C4-2B (cell line): ENCODE results near the gene SCNN1A.
"Not testable (repeated sequence)": the region's sequence is repeated elsewhere in the genome, so short reads cannot be mapped to it uniquely, and the experiment has no call there.

Experiments
- H3K27ac ChIP-seq: fragments of 450-650 bp; 2 replicates; pipeline ENCODE4 v1.5.1; 2017
- ZFX ChIP-seq: fragments of 450-650 bp; IDR thresholded peaks from 2 replicates; pipeline ENCODE4 v1.6.1; 2017
- TF ChIP-seq, protein P1 (sequence below): fragments of 450-650 bp; conservative IDR thresholded peaks from 2 replicates; pipeline ENCODE4 v1.5.1; 2017; ENCODE audit warnings: mild to moderate bottlenecking

The SCNN1A gene

DNA sequence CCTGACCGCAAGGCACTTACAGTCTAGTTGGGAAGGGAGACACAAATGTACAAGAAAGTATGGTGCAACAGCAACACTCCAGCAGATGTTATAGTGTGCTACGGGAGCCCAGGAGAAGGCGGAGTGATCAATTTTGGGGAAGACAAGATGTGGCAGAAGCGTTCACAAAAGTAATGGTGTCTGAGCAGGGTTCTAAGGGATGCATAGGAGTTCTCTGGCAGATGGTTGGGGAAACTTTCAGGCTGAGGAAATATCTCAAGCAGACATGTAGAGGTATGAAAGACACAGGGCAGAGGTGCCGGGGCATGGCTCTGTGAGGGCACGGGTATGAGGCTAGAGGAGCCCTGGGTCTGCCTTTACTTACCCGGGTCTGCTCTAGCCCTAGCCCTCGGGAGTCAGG lies 28.4 kb downstream of the SCNN1A start:
- TF ChIP-seq, protein P1, sequence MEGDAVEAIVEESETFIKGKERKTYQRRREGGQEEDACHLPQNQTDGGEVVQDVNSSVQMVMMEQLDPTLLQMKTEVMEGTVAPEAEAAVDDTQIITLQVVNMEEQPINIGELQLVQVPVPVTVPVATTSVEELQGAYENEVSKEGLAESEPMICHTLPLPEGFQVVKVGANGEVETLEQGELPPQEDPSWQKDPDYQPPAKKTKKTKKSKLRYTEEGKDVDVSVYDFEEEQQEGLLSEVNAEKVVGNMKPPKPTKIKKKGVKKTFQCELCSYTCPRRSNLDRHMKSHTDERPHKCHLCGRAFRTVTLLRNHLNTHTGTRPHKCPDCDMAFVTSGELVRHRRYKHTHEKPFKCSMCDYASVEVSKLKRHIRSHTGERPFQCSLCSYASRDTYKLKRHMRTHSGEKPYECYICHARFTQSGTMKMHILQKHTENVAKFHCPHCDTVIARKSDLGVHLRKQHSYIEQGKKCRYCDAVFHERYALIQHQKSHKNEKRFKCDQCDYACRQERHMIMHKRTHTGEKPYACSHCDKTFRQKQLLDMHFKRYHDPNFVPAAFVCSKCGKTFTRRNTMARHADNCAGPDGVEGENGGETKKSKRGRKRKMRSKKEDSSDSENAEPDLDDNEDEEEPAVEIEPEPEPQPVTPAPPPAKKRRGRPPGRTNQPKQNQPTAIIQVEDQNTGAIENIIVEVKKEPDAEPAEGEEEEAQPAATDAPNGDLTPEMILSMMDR = no peak
- no peak for TF ChIP-seq ZFX
- H3K27ac ChIP-seq = no peak overlapping the region

DNA sequence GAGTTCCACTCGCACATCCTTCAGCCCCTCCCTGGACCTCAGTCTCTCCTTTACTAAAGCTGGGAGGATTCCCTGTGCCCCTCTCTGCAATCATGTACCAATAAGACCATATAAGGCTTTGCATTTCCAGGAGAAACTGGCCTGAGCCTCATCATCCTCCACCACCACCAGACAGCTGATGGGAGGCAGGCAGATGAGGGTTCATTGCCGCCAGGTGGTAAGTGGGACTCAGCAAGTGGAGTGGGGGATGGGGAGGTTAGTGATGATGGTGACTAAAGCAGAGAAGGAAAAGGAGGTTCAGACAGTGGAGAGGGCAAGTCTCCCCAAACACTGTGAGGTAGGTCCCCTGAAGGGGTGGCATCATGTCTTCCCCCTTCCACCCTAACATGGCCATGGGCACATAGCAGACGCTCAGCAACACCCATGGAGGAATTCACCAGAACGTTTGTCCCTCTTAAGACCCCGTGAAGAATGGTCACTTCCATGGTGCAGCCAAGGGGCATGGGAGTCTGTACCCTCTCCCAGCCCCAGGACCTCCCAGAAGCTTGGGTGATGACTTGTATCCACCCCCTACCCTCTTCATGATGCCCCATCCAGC lies 29.0 kb downstream of the SCNN1A start:
- TF ChIP-seq, protein P1 = no peak
- TF ChIP-seq ZFX = no peak
- no peak overlapping the region for H3K27ac ChIP-seq

DNA sequence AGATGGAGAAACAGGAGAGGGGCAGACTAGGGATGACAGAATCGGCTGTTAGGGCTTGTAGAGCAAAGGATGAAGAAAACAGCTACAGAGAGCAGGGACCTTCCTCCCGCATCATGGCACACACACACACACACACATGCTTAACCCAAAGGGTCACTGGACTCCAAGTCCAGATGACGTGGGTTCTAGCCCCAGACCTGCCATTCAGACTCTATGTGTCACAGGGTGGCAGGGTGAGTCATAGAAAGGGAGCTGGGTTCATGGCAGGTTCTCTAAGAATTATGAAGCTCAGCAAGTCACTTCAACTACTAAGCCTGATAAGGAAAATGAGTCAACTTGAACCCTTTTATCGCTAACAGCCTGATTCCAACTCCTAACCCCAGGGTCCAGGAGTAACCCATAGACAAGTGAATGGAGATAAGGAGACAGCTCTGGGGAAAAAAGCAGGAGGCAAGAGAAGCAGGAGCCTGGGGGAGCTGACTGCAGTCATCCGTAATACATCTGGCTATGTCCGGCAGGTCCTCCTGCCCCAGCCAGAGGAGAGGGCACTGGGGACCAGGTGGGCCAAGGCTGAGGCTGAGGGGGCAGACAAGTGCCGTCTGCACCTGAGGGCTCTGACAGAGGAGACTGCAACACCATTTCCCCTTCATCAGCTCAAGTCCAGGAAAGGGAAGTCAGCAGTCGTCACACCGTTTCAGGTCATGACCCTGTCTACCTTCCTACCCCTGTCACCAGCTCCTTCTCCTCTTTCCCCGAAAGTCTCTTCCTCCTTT lies 29.9 kb downstream of the SCNN1A start:
- no peak overlapping the region for H3K27ac ChIP-seq
- TF ChIP-seq, protein P1 = no peak
- no peak for TF ChIP-seq ZFX

DNA sequence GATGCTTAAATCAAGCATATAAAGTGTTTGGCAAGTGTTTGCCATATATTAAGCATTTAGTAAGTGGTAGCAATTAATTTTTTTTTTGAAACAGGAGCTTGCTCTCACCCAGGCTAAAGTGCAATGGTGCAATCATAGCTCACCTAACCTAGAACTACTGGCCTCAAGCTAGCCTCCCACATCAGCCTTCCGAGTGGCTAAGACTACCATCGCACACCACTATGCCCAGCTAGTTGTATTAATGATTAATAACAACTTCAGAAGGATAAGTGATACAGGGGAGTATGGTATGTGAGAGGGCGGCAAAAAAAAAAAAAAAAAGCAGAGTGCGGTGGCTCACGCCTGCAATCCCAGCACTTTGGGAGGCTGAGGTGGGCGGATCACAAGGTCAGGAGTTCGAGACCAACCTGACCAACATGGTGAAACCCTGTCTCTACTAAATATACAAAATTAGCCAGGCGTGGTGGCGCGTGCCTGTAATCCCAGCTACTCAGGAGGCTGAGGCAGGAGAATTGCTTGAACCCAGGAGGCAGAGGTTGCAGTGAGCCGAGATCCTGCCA lies 31.2 kb downstream of the SCNN1A start:
- H3K27ac ChIP-seq = not testable (repeated sequence)

DNA sequence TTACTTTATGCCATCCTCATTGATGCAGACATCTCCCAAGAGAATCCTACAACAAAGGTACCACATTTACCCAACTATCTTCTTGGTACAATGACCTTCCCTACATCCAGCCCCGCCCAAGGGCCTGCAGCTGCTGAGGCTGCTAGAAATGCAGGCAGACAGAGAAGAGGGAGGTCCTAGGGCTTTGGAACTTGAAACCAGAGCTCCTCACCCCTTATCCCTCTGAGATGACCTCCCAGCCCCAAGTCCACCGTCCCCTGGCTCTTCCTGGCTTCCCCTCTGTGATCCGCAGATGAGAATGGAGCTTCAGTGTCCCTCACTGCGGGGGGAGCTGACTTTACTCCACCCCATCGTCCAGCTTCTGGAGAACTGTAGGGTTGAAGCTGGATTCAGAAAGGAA lies 31.8 kb downstream of the SCNN1A start:
- H3K27ac ChIP-seq = no peak overlapping the region; the same call in 1 of the 2 replicates
- no peak for TF ChIP-seq ZFX
- TF ChIP-seq, protein P1 = no peak

DNA sequence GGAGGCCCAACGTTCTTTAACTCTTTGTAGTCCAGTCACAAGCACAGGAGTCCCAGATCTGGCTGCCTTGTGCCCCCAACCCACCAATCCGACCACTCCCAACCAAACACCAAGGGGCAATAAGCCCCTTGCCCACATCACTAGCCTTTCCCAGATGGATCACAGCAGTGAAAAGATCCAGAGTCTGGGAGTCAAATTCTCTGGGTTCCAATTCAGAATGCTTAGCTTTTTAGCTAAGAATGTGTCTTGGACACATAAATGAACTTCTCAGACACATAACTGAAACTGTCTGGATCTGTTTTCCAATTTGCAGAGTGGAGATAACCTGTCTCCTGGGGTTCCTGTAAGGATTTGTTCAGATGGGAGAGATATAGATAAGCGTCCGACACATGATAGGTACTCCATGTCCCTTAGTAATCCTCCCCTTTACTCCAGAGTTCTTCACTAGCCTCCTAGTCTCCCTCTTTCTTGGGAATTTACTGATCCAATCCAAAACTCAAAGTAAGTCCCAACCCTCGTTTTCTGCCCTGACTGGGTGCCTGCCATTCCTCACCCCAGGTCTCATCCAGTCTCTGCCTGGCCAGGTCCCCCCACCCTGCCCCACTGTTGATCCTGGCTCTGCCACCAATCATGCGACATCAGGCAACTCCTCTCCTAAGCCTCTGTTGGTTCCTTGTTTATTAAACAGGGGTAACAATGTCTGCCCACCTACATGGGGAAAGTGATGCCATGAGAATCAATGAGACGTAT lies 33.0 kb downstream of the SCNN1A start:
- H3K27ac ChIP-seq = peak overlapping the region; percentile 98

DNA sequence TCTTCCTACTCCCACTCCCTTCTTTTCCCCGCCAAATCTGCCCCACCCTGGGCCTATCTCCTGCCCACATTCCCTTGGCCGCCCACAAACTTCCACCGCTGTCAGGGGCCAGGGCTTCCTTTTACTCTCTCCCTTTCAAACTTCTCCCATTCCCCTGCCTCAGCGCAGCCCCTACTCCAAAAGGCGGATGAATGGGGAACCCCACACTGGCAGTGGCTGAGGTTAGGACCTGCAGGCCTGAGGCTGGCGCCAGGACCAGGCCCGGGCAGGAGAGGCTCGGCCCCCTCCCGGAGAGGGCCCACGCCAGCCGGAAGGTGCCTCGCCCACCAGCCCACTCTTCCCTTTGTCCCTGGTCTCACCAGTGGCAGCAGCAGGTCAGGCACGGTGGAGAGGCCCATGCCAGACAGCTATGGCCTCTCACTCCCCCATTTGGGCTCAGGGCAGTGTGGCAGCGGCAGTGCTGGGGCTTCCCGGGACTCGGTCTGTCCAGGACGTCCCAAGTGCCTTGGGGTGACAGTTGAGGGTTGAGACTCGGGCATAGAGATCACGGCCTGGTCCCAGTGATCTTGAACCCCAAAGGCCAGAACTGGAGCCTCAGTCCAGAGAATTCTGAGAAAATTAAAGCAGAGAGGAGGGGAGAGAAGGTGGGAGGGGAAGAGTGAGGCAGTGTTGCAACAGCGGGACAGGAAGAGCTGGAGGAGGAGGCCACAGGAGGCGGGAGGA lies 33.8 kb downstream of the SCNN1A start, which contains the start of gene TNFRSF1A:
TSS of gene TNFRSF1A (minus strand) at position 660 of the 723 bp plus-strand sequence. CDS start at position 398, 262 bp downstream.
- peak; percentile 94 for TF ChIP-seq ZFX
- TF ChIP-seq, protein P1 = no peak
- H3K27ac ChIP-seq = peak within 1 kb of the TSS; percentile 98

More for the DNA sequence above, 33.0 kb downstream of the SCNN1A start:
- TF ChIP-seq ZFX = no peak
- TF ChIP-seq, protein P1 = no peak
